RWPE2 (cell line): ENCODE data around the gene GPX2.

ENCODE experiments used
- ATAC-seq: fragments of 200-7000 bp; cut with Tn5 transposase; 3 replicates; pipeline ENCODE4 v1.9.1; 2021; ENCODE audit warnings: low read depth
- DNase-seq: peaks from one replicate; pipeline ENCODE4 v3.0.0-alpha.2; 2020; ENCODE audit warnings: low spot score
- H3K27ac ChIP-seq: fragments of 450-650 bp; 2 replicates; pipeline ENCODE4 v1.5.1; 2017; ENCODE audit warnings: mild to moderate bottlenecking; ENCODE audit not compliant: poor library complexity, severe bottlenecking
- H3K27me3 ChIP-seq: fragments of 250-450 bp; sonication (Bioruptor Pico); 2 replicates; pipeline ENCODE4 v1.5.1; 2021; ENCODE audit warnings: mild to moderate bottlenecking, moderate library complexity; ENCODE audit not compliant: insufficient read depth, poor library complexity, severe bottlenecking
- H3K36me3 ChIP-seq: fragments of 250-450 bp; sonication (Bioruptor Pico); 2 replicates; pipeline ENCODE4 v1.5.1; 2020; ENCODE audit warnings: low read depth, mild to moderate bottlenecking, moderate library complexity
- H3K4me1 ChIP-seq: fragments of 250-450 bp; sonication (Bioruptor Pico); 2 replicates; pipeline ENCODE4 v1.5.1; 2021; ENCODE audit warnings: mild to moderate bottlenecking, moderate library complexity; ENCODE audit not compliant: insufficient read depth, poor library complexity, severe bottlenecking
- H3K4me3 ChIP-seq: fragments of 250-450 bp; sonication (Bioruptor Pico); 2 replicates; pipeline ENCODE4 v1.5.1; 2021; ENCODE audit warnings: mild to moderate bottlenecking, moderate library complexity; ENCODE audit not compliant: severe bottlenecking
- H3K9me3 ChIP-seq: fragments of 250-450 bp; sonication (Bioruptor Pico); 2 replicates; pipeline ENCODE4 v1.5.1; 2021; ENCODE audit warnings: mild to moderate bottlenecking, moderate library complexity; ENCODE audit not compliant: severe bottlenecking
- CTCF ChIP-seq: fragments of 450-650 bp; IDR thresholded peaks from one replicate; pipeline ENCODE4 v1.5.1; 2017; ENCODE audit warnings: mild to moderate bottlenecking, moderate library complexity; ENCODE audit not compliant: poor library complexity, severe bottlenecking

GPX2 gene

DNA sequence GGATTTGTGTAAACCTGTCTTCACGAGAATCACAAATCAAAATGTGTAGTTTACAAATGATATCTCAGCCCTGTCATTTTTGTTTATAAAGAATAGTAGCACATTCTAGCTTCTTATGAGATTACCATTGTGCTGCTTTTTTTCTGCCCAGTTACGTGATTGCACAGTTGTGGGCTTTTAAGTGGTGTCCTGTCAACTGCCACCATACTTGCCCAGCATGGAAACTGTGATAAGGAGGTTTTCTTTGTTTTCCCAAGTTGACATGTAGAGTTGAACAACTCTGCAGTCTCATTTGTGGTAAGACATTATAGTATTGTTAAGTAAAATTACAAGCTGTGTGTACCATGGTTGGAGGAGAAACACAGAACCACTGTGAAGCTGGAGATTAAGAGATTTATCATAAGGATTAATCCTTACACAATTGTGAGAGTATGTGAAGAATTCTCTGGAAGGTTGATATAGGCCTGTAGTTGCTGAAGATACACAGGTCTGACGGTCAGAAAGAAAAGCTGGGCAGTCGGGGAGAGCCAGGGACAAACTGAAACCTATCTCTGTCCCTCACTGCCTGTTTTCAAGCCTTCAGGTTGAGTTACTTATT, 16.0 kb downstream of the GPX2 start:
- TF ChIP-seq CTCF, result no peak
- no peaks in the 10 kb centered on the region for H3K9me3 ChIP-seq
- ATAC-seq (no peak), DNase-seq (no peak)
- H3K36me3 ChIP-seq, result peaks cover 85% of the 10 kb centered on the region
- H3K4me1 ChIP-seq, result no peaks in the 10 kb centered on the region
- no peak overlapping the region for H3K4me3 ChIP-seq
- H3K27ac ChIP-seq, result no peak overlapping the region
- no peaks in the 10 kb centered on the region for H3K27me3 ChIP-seq

DNA sequence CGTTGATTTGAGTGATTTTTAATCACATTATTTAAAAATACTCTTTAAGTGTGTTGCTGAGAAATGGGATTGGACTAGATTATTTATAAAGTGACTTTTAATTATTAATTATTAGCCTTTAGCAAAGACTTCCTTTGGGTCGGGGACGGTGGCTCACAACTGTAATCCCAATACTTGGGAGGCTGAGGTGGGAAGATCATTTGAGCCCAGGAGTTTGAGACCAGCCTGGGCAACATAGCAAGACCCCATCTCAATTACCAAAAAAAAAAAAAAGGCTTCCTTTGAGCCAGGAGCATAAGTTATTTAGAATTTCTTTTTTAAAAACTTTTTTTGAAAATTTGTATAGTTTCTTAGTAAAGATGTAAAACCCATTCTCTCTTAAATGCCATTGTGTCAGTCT, 19.5 kb downstream of the GPX2 start:
- H3K36me3 ChIP-seq, result peaks cover 74% of the 10 kb centered on the region
- ATAC-seq, result no peak

GRCh38 chr14:64920465-64920864, 22.1 kb downstream of the GPX2 start:
- Histone ChIP-seq H3K4me3 (no peak overlapping the region), H3K27me3 (no peaks in the 10 kb centered on the region), H3K27ac (no peak overlapping the region), H3K4me1 (no peaks in the 10 kb centered on the region), H3K36me3 (peaks cover 52% of the 10 kb centered on the region), H3K9me3 (no peaks in the 10 kb centered on the region)
- ATAC-seq, result no peak
- no peak for TF ChIP-seq CTCF
- no peak for DNase-seq

More for the DNA sequence above, 19.5 kb downstream of the GPX2 start:
- Histone ChIP-seq H3K4me3 (no peak overlapping the region), H3K27ac (no peak overlapping the region), H3K27me3 (no peaks in the 10 kb centered on the region), H3K4me1 (no peaks in the 10 kb centered on the region), H3K9me3 (no peaks in the 10 kb centered on the region)
- DNase-seq, result no peak
- no peak for TF ChIP-seq CTCF

- Histone ChIP-seq H3K27me3 (no peaks in the 10 kb centered on the region), H3K27ac (no peak overlapping the region), H3K4me3 (no peak overlapping the region), H3K36me3 (peaks cover 44% of the 10 kb centered on the region), H3K9me3 (no peaks in the 10 kb centered on the region), H3K4me1 (peaks cover 5% of the 10 kb centered on the region)
- TF ChIP-seq CTCF, result no peak
- DNase-seq (no peak), ATAC-seq (no peak)
These were observed 22.9 kb downstream of the GPX2 start for GRCh38 chr14:64919618-64920017.

- Histone ChIP-seq H3K27me3 (no peaks in the 10 kb centered on the region), H3K4me1 (peaks cover 5% of the 10 kb centered on the region), H3K36me3 (peaks cover 40% of the 10 kb centered on the region), H3K4me3 (no peak overlapping the region), H3K9me3 (no peaks in the 10 kb centered on the region), H3K27ac (no peak overlapping the region)
- DNase-seq (no peak), ATAC-seq (no peak)
- no peak for TF ChIP-seq CTCF
These were observed 23.3 kb downstream of the GPX2 start for GRCh38 chr14:64919215-64919614.
